ENCODE results near the gene LAMA2. TPM values are rescaled to one million over a fixed set of nuclear protein-coding genes. Genes with fewer than 3 reads are reported as not detected.

Gene LAMA2
- total RNA-seq, 1 donor from 2014 or later: 18.0 TPM

DNA sequence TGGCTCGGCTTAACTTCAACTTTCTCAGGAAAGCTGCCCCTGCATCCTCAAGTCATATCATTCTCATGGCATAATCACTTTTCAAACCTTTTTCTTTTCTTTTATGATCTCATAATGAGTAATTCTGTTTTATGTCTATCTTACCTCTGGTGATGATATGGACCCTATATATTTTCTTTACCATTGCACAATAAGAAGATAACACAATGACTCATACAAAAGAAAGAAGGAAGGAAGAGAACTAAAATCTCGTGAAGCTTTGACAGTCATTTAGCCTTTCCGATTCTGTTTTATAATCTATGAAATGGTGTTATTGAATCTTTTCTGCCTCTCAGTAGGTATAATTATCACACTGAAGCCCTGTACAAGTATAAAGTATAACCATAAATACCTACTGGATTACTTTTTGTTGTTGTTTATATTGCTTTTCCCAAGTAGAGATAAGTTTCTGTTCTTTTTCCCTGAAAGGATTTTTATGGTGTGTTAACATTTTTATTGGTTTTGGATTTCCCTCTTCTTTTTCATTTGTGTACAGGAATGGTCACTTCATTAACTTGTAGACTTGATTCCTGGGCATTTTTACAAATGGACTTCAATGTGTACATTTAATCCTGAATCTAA, 300.9 kb downstream of the LAMA2 start:
- H3K27ac Mint-ChIP-seq (ENCODE audit: unreplicated experiment): no peak overlapping the region
- H3K9me3 Mint-ChIP-seq (ENCODE audit: unreplicated experiment): no peaks in the 10 kb centered on the region
- peaks cover 4% of the 10 kb centered on the region for H3K27me3 Mint-ChIP-seq (ENCODE audit: unreplicated experiment)
- H3K4me3 Mint-ChIP-seq (ENCODE audit: unreplicated experiment): no peak overlapping the region
- DNase-seq (ENCODE audit: extremely low spot score, unreplicated experiment): no peak
- no peak for TF ChIP-seq CTCF (IDR thresholded peaks at IDR 0.05)
- H3K36me3 Mint-ChIP-seq (ENCODE audit: unreplicated experiment): no peaks in the 10 kb centered on the region
- peaks cover 22% of the 10 kb centered on the region for H3K4me1 Mint-ChIP-seq (ENCODE audit: unreplicated experiment)

- Mint-ChIP-seq H3K27ac (ENCODE audit: unreplicated experiment) (no peak overlapping the region), H3K4me3 (ENCODE audit: unreplicated experiment) (no peak overlapping the region)
- TF ChIP-seq CTCF (IDR thresholded peaks at IDR 0.05): no peak
Observed at GRCh38 chr6:129184324-129184723, 301.4 kb downstream of the LAMA2 start.

DNA sequence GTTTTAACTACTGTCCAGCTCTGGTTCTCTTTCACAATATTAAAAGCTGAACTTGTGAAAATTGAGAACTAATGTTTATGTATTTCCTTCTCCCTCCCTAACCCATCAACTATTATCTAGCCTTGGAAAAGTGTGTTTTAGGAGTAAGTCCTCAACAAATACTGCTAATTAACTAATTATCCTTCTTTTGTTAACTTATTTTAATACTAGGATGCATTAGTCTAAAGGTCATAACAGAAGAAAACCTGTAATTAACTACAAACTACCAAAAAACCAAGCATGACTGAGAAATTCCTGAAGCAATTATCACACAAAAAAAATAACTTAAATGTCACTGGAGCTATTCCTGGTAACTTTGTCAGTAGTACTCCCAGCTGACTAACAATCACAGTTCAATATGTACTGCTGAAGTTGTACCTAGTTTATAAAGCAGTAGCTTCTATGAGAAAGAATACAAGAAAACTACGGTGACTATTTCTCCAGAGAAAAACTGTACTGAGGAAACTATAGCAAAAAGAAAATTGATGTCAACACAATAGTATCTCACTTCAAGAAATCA, 301.9 kb downstream of the LAMA2 start:
- no peak overlapping the region for H3K4me3 Mint-ChIP-seq (ENCODE audit: unreplicated experiment)
- no peak overlapping the region for H3K27ac Mint-ChIP-seq (ENCODE audit: unreplicated experiment)
- no peaks in the 10 kb centered on the region for H3K9me3 Mint-ChIP-seq (ENCODE audit: unreplicated experiment)
- H3K4me1 Mint-ChIP-seq (ENCODE audit: unreplicated experiment): peaks cover 22% of the 10 kb centered on the region
- no peak for DNase-seq (ENCODE audit: extremely low spot score, unreplicated experiment)
- H3K36me3 Mint-ChIP-seq (ENCODE audit: unreplicated experiment): no peaks in the 10 kb centered on the region
- TF ChIP-seq CTCF (IDR thresholded peaks at IDR 0.05): no peak
- H3K27me3 Mint-ChIP-seq (ENCODE audit: unreplicated experiment): no peaks in the 10 kb centered on the region

More at GRCh38 chr6:129184324-129184723, 301.4 kb downstream of the LAMA2 start:
- no peak for DNase-seq (ENCODE audit: extremely low spot score, unreplicated experiment)
- Mint-ChIP-seq H3K9me3 (ENCODE audit: unreplicated experiment) (no peaks in the 10 kb centered on the region), H3K36me3 (ENCODE audit: unreplicated experiment) (no peaks in the 10 kb centered on the region), H3K4me1 (ENCODE audit: unreplicated experiment) (peaks cover 22% of the 10 kb centered on the region), H3K27me3 (ENCODE audit: unreplicated experiment) (peaks cover under 1% of the 10 kb centered on the region)

GRCh38 chr6:129186988-129187387, 304.1 kb downstream of the LAMA2 start:
- H3K4me1 Mint-ChIP-seq (ENCODE audit: unreplicated experiment): peaks cover 20% of the 10 kb centered on the region
- TF ChIP-seq CTCF (IDR thresholded peaks at IDR 0.05): no peak
- no peak for DNase-seq (ENCODE audit: extremely low spot score, unreplicated experiment)
- H3K4me3 Mint-ChIP-seq (ENCODE audit: unreplicated experiment): no peak overlapping the region
- H3K27me3 Mint-ChIP-seq (ENCODE audit: unreplicated experiment): no peaks in the 10 kb centered on the region
- H3K27ac Mint-ChIP-seq (ENCODE audit: unreplicated experiment): no peak overlapping the region
- H3K36me3 Mint-ChIP-seq (ENCODE audit: unreplicated experiment): no peaks in the 10 kb centered on the region
- H3K9me3 Mint-ChIP-seq (ENCODE audit: unreplicated experiment): no peaks in the 10 kb centered on the region

DNA sequence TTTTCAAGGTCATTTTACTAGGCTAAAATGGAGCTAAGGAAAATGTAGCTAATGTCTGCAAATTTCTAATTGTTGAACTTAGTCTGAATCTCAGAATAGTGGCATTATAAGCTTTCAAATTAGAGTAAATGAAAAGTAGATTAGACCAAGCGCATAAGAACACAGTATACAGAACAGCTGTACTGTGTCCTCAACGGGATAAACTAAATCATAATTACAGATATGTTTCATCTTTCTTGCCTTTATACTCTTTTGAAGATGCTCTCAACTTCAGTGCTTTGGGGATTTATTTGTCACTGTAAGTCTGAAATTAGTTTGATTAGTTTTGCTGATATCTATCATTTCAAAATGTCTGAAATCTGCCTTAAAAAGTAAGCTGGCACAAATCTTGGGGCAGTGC, 305.4 kb downstream of the LAMA2 start:
- H3K27ac Mint-ChIP-seq (ENCODE audit: unreplicated experiment): no peak overlapping the region

More for the DNA sequence above, 305.4 kb downstream of the LAMA2 start:
- peaks cover 20% of the 10 kb centered on the region for H3K4me1 Mint-ChIP-seq (ENCODE audit: unreplicated experiment)
- H3K27me3 Mint-ChIP-seq (ENCODE audit: unreplicated experiment): no peaks in the 10 kb centered on the region
- H3K4me3 Mint-ChIP-seq (ENCODE audit: unreplicated experiment): no peak overlapping the region
- no peaks in the 10 kb centered on the region for H3K36me3 Mint-ChIP-seq (ENCODE audit: unreplicated experiment)
- DNase-seq (ENCODE audit: extremely low spot score, unreplicated experiment): no peak
- TF ChIP-seq CTCF (IDR thresholded peaks at IDR 0.05): no peak
- H3K9me3 Mint-ChIP-seq (ENCODE audit: unreplicated experiment): no peaks in the 10 kb centered on the region

Measured in osteocyte (in vitro differentiated cells).